ENCODE data around the gene GMCL1.
"Not testable (repeated sequence)": the region's sequence is repeated elsewhere in the genome, so short reads cannot be mapped to it uniquely, and the experiment has no call there.

GMCL1 gene

GRCh38 chr2:69829256-69830044 lies at the start of gene GMCL1:
GMCL1 (plus strand) TSS chr2:69829660; CDS start chr2:69829893, 233 bp downstream.
- FAIRE-seq = peak; percentile 87

GRCh38 chr2:69780921-69781320 lies 48.5 kb upstream of the GMCL1 start:
- no peak for FAIRE-seq

GRCh38 chr2:69781321-69782248 lies 47.9 kb upstream of the GMCL1 start:
- FAIRE-seq = no peak

GRCh38 chr2:69784228-69784627 lies 45.2 kb upstream of the GMCL1 start:
- FAIRE-seq = no peak

GRCh38 chr2:69785358-69785757 lies 44.1 kb upstream of the GMCL1 start:
- FAIRE-seq = no peak

- FAIRE-seq = no peak
Measured at GRCh38 chr2:69786052-69786560, 43.4 kb upstream of the GMCL1 start.

GRCh38 chr2:69789175-69789721 lies 40.2 kb upstream of the GMCL1 start:
- FAIRE-seq = no peak

- peak; percentile 27 for FAIRE-seq
Measured at GRCh38 chr2:69789772-69790600, 39.5 kb upstream of the GMCL1 start.

- no peak for FAIRE-seq
Measured at GRCh38 chr2:69790601-69790959, 38.9 kb upstream of the GMCL1 start.

- peak; percentile 82 for FAIRE-seq
Measured at GRCh38 chr2:69791045-69791444, 38.4 kb upstream of the GMCL1 start.

- no peak for FAIRE-seq
Measured at GRCh38 chr2:69796174-69796573, 33.3 kb upstream of the GMCL1 start.

- no peak for FAIRE-seq
Measured at GRCh38 chr2:69797235-69797634, 32.2 kb upstream of the GMCL1 start.

- FAIRE-seq = no peak
Measured at GRCh38 chr2:69797836-69798289, 31.6 kb upstream of the GMCL1 start.

GRCh38 chr2:69798290-69798908 lies 31.1 kb upstream of the GMCL1 start:
- FAIRE-seq = peak; percentile 94

GRCh38 chr2:69798909-69799526 lies 30.4 kb upstream of the GMCL1 start:
- FAIRE-seq = peak; percentile 96

GRCh38 chr2:69801745-69802290 lies 27.6 kb upstream of the GMCL1 start:
- FAIRE-seq = no peak

- not testable (repeated sequence) for FAIRE-seq
Measured at GRCh38 chr2:69802781-69803367, 26.6 kb upstream of the GMCL1 start.

GRCh38 chr2:69804416-69804815 lies 25.0 kb upstream of the GMCL1 start:
- FAIRE-seq = no peak

GRCh38 chr2:69805887-69806286 lies 23.6 kb upstream of the GMCL1 start:
- no peak for FAIRE-seq

- FAIRE-seq = no peak
Measured at GRCh38 chr2:69807821-69808540, 21.5 kb upstream of the GMCL1 start.

Data from G401.6 (cell line).